Endothelial cell of umbilical vein (primary cell): ENCODE results near the gene CFAP65. TPM values are rescaled to one million over a fixed set of nuclear protein-coding genes. Genes with fewer than 3 reads are reported as not detected.

Experiments used
- BruUV-seq: library from RNA; stranded (reverse); fragments of 400-500 nt; replicated peaks from 2 replicates; lab custom pipeline; 2021; lab: Mats Ljungman, UMichigan
- CTCF ChIA-PET: fragments of 300-600, 350-600 bp; sonication (Branson Sonifier 250); formaldehyde crosslinking; loops from one replicate; lab custom pipeline; 2021; ENCODE audit warnings: antibody characterized with exemption, inconsistent platforms; lab: Charles Lee
- POLR2A ChIA-PET: fragments of 300-600, 350-600 bp; sonication (Branson Sonifier 250); formaldehyde crosslinking; loops from one replicate; lab custom pipeline; 2021; ENCODE audit warnings: antibody characterized with exemption, inconsistent platforms; lab: Charles Lee
- DNase-seq: peaks from one replicate; pipeline ENCODE4 v3.0.0-alpha.2; 2011; ENCODE audit warnings: low read depth, low spot score
- FAIRE-seq: peaks from 2 replicates; lab custom pipeline; 2011; peaks lifted over from hg19 to GRCh38; lab: Jason Lieb, UNC
- H2AFZ ChIP-seq: 2 replicates; pipeline ENCODE4 v1.6.0; 2012; ENCODE audit warnings: low read depth, low read length, control low read depth, inconsistent platforms
- H3K27ac ChIP-seq: 2 replicates; pipeline ENCODE4 v1.5.1; 2011; ENCODE audit warnings: low read depth, mild to moderate bottlenecking, control low read depth, low read length, moderate library complexity; ENCODE audit not compliant: insufficient read depth
- H3K27me3 ChIP-seq, 2 experiments: 2 replicates each; pipeline versions ENCODE4 v1.6.0 to v1.6.1; 2011; ENCODE audit warnings: low read length in 2 of 2, mixed read lengths in 1 of 2; ENCODE audit not compliant: control insufficient read depth in 2 of 2, insufficient read depth in 2 of 2
- H3K36me3 ChIP-seq, 2 experiments: 2 replicates in 1 of 2; 3 replicates in 1 of 2; pipeline ENCODE4 v1.5.1; 2011; ENCODE audit warnings: low read length in 2 of 2, mild to moderate bottlenecking in 1 of 2, moderate library complexity in 1 of 2; ENCODE audit not compliant: control insufficient read depth in 2 of 2, insufficient read depth in 2 of 2; ENCODE audit errors: extremely low read depth in 1 of 2
- H3K4me1 ChIP-seq: 3 replicates; pipeline ENCODE4 v1.5.1; 2011; ENCODE audit warnings: mild to moderate bottlenecking, low read length; ENCODE audit not compliant: control insufficient read depth, insufficient read depth; ENCODE audit errors: extremely low read depth
- H3K4me2 ChIP-seq: 2 replicates; pipeline ENCODE4 v1.6.1; 2011; ENCODE audit warnings: low read length, control low read depth, mixed read lengths; ENCODE audit not compliant: insufficient read depth
- H3K4me3 ChIP-seq, 3 experiments: fragments of 200-600 bp in 1 of 3; sonication (generic), shearing (Covaris generic) in 1 of 3; replicated peaks in 1 of 3; 2 replicates each; pipeline ENCODE4 v1.5.1; 2011 to 2016; ENCODE audit warnings: control low read depth in 3 of 3, low read length in 3 of 3, mild to moderate bottlenecking in 2 of 3, inconsistent platforms in 1 of 3, low read depth in 1 of 3, moderate library complexity in 1 of 3; ENCODE audit not compliant: insufficient read depth in 1 of 3
- H3K79me2 ChIP-seq: 2 replicates; pipeline ENCODE4 v1.6.0; 2012; ENCODE audit warnings: low read length, inconsistent platforms; ENCODE audit not compliant: control insufficient read depth, insufficient read depth
- H3K9ac ChIP-seq: replicated peaks from 2 replicates; pipeline ENCODE3; 2011; ENCODE audit warnings: low read length, control low read depth; ENCODE audit not compliant: insufficient read depth; ENCODE audit errors: extremely low read depth
- H3K9me1 ChIP-seq: replicated peaks from 3 replicates; pipeline ENCODE4 v1.6.0; 2011; ENCODE audit warnings: mild to moderate bottlenecking, low read length; ENCODE audit not compliant: control insufficient read depth, insufficient read depth; ENCODE audit errors: extremely low read depth
- H3K9me3 ChIP-seq: replicated peaks from 2 replicates; pipeline ENCODE4 v1.5.1; 2012; ENCODE audit warnings: low read length, inconsistent platforms; ENCODE audit not compliant: control insufficient read depth, insufficient read depth
- H4K20me1 ChIP-seq: replicated peaks from 2 replicates; pipeline ENCODE3; 2011; ENCODE audit warnings: mild to moderate bottlenecking, low read length; ENCODE audit not compliant: control insufficient read depth, insufficient read depth; ENCODE audit errors: extremely low read depth
- EZH2 ChIP-seq: IDR thresholded peaks from 2 replicates; pipeline ENCODE4 v1.6.1; 2012; ENCODE audit warnings: borderline replicate concordance, low read depth, mild to moderate bottlenecking, moderate library complexity, low read length, inconsistent platforms; ENCODE audit not compliant: severe bottlenecking
- FOS ChIP-seq: IDR thresholded peaks from 2 replicates; pipeline ENCODE4 v1.6.1; 2011; ENCODE audit warnings: mild to moderate bottlenecking, low read length, moderate library complexity, borderline replicate concordance; ENCODE audit not compliant: insufficient read depth
- GATA2 ChIP-seq: IDR thresholded peaks from 2 replicates; pipeline ENCODE4 v1.7.0; 2011; ENCODE audit warnings: low read depth, mild to moderate bottlenecking, moderate library complexity, mixed read lengths, low read length; ENCODE audit not compliant: insufficient read length, insufficient read depth
- JUN ChIP-seq: IDR thresholded peaks from 2 replicates; pipeline ENCODE4 v1.6.1; 2011; ENCODE audit warnings: borderline replicate concordance, low read depth; ENCODE audit not compliant: insufficient read length, insufficient read depth
- MYC ChIP-seq: IDR thresholded peaks from one replicate; pipeline ENCODE4 v1.6.1; 2011; ENCODE audit warnings: mild to moderate bottlenecking, low read depth, low read length
- POLR2A ChIP-seq: IDR thresholded peaks from 2 replicates; pipeline ENCODE4 v1.6.1; 2012; ENCODE audit warnings: low read depth, mild to moderate bottlenecking, control low read depth, low read length
- POLR2AphosphoS5 ChIP-seq: IDR thresholded peaks from 2 replicates; pipeline ENCODE4 v1.6.1; 2012; ENCODE audit warnings: low read depth, mild to moderate bottlenecking, control low read depth, low read length, moderate library complexity; ENCODE audit not compliant: insufficient read depth
- dilution Hi-C: fragments of 300-500 bp; cut with MboI; formaldehyde crosslinking; loops from one replicate; pipeline ENCODE4 v1.15.0; 2019; ENCODE audit warnings: low sequenced_read_pairs; ENCODE audit not compliant: extremely low pct_ligation_motif_present
- intact Hi-C: fragments of 100-400 bp; cut with micrococcal nuclease; formaldehyde crosslinking; loops from one replicate; pipeline ENCODE4 v1.10.0; 2022
- polyA plus RNA-seq, 4 experiments: library from polyadenylated mRNA; depleted of rRNA in 3 of 4; stranded (reverse) in 3 of 4; unstranded in 1 of 4; fragments of >200 nt; gene quantifications; 2 replicates each; pipeline versions ENCODE4 v1.2.1 to v1.2.3, GENCODE V29; 2011 to 2012; ENCODE audit warnings: missing spikeins in 1 of 4
- total RNA-seq: library from RNA; stranded (reverse); gene quantifications from 2 replicates; pipeline ENCODE4 v1.2.3, GENCODE V29; 2021
- TF ChIP-seq, protein P1 (sequence below): IDR thresholded peaks from 2 replicates; pipeline ENCODE4 v1.6.1; 2011; ENCODE audit not compliant: insufficient read depth, insufficient read length

CFAP65 gene
- total and polyA plus RNA-seq, 2 donors (not counting 3 experiments of a cell fraction or from before 2014, with no cell fraction given) = 0.03 TPM; not detected in 1

DNA sequence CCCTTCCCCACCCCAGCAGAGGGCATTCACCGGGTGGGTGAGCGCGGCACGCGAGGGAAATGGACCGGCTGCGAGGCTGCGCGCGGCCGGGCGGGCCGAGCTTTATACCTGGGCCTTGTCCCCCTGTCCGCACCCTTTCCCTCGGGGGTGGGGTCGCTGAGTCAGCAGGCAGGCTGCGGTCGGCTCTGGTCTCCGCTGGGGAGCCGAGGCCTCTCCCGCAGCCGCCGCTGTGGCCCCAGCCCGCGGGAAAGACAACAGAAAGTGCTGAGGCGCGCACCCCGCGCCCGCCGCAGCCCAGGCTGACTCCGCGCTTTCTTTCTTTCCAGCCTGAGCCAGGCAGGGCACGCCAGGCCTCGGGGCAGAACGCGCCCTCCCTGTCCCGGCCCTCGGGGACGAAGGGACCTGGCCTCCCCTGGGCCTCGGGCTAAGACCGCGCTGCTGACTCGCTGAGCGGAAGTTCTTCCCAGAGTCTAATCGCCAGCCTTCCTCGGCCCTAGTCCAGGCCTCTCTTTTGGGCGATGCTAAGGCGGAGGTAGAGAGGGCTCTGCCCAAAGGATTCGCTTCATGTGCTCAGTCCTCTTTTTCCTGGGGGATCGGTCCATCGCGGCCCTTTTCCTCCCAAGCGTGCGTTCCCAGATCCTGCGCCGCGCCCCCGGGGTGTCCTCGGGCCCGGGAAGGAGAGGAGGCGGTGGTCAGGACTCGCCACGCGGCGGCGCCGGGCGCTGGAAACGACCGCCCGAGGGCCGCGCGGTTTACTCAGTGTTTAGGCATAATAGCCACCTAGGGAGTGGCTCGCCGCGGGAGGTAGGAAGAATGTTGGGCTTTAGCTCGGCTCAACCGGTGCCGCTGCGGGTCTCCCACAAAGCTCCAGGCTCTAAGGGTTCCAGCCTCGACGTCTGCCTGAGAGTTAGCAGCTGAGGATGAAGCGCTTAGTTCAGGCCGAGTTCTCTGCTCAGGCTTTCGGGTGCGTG lies 47.7 kb downstream of the CFAP65 start, which contains the start of gene CRYBA2:
TSS of gene CRYBA2 (minus strand) at position 78 of the 971 bp plus-strand sequence. CDS start 246 bp downstream, outside the sequence.
- H4K20me1 ChIP-seq = no peaks in the 10 kb centered on the region
- H3K36me3 ChIP-seq = no peaks in the 10 kb centered on the region
- dilution Hi-C loops = no loop called here
- BruUV-seq = no TSS peak
- no peaks in the 10 kb centered on the region for H3K9me3 ChIP-seq
- H2AFZ ChIP-seq = no peak within 1 kb of the TSS
- H3K27ac ChIP-seq = no peak within 1 kb of the TSS
- FAIRE-seq (no peak), DNase-seq (no peak)
- H3K4me1 ChIP-seq = peaks cover 5% of the 10 kb centered on the region
- peaks cover 83 to 84% of the 10 kb centered on the region in 2 experiments for H3K27me3 ChIP-seq
- ChIA-PET POLR2A (interaction anchor here (0.7 kb wide), 1 partner anchor 230 kb away, joined by 3 read pairs; no protein-coding TSS in a partner anchor), CTCF (interaction anchor here (0.6 to 10.4 kb wide), 10 partner anchors 11 to 161 kb away, joined by 3 to 164 read pairs (median 8); partner anchors contain the start of gene FEV)
- intact Hi-C loops = no loop called here
- peak within 1 kb of the TSS; percentile 22 for H3K4me2 ChIP-seq
- H3K79me2 ChIP-seq = no peaks in the 10 kb centered on the region
- H3K9me1 ChIP-seq = no peaks in the 10 kb centered on the region
- no peak within 1 kb of the TSS for H3K4me3 ChIP-seq
- TF ChIP-seq JUN = no peak
- TF ChIP-seq MYC = no peak
- no peak for TF ChIP-seq POLR2AphosphoS5
- TF ChIP-seq, protein P1, sequence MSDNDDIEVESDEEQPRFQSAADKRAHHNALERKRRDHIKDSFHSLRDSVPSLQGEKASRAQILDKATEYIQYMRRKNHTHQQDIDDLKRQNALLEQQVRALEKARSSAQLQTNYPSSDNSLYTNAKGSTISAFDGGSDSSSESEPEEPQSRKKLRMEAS = no peak
- TF ChIP-seq POLR2A = no peak
- TF ChIP-seq GATA2 = no peak
- TF ChIP-seq FOS = no peak
- TF ChIP-seq EZH2 = peak; percentile 100
- no peak within 1 kb of the TSS for H3K9ac ChIP-seq
